HG02678 (cell line): Measurements from ENCODE around the gene MAN2B2.
A peak's percentile ranks its signal among the peaks of the same experiment; 100 is the strongest.
"Not testable (repeated sequence)": the region's sequence is repeated elsewhere in the genome, so short reads cannot be mapped to it uniquely, and the experiment has no call there.

ENCODE experiments used
- ATAC-seq: cut with Tn5 transposase; IDR thresholded peaks from one replicate; pipeline ENCODE4 v1.9.1; 2021; ENCODE audit warnings: mild to moderate bottlenecking, moderate library complexity; ENCODE audit not compliant: unreplicated experiment

Gene MAN2B2

GRCh38 chr4:6639137-6639680 is 64.2 kb downstream of the MAN2B2 start:
- ATAC-seq, result no peak

- ATAC-seq, result peak; percentile 79
Observed at GRCh38 chr4:6640292-6641163, 65.5 kb downstream of the MAN2B2 start, which contains the start of gene MRFAP1. TSS of gene MRFAP1 (plus strand) at chr4:6640685. CDS start at chr4:6640863, 178 bp downstream.

- peak; percentile 22 for ATAC-seq
Observed at GRCh38 chr4:6641164-6641970, 66.4 kb downstream of the MAN2B2 start.

- ATAC-seq, result no peak
Observed at GRCh38 chr4:6641971-6642320, 67.0 kb downstream of the MAN2B2 start.

- no peak for ATAC-seq
Observed at GRCh38 chr4:6643141-6643847, 68.3 kb downstream of the MAN2B2 start.

- ATAC-seq, result no peak
Observed at GRCh38 chr4:6644792-6645530, 70.0 kb downstream of the MAN2B2 start.

GRCh38 chr4:6647169-6647568 is 72.2 kb downstream of the MAN2B2 start:
- ATAC-seq, result no peak

- no peak for ATAC-seq
Observed at GRCh38 chr4:6647582-6648230, 72.7 kb downstream of the MAN2B2 start.

- ATAC-seq, result no peak
Observed at GRCh38 chr4:6649216-6649615, 74.2 kb downstream of the MAN2B2 start.

GRCh38 chr4:6654211-6654610 is 79.2 kb downstream of the MAN2B2 start:
- ATAC-seq, result not testable (repeated sequence)

GRCh38 chr4:6655291-6655690 is 80.3 kb downstream of the MAN2B2 start:
- not testable (repeated sequence) for ATAC-seq

- ATAC-seq, result no peak
Observed at GRCh38 chr4:6655924-6656323, 80.9 kb downstream of the MAN2B2 start.

GRCh38 chr4:6657242-6658208 is 82.5 kb downstream of the MAN2B2 start:
- ATAC-seq, result no peak

- no peak for ATAC-seq
Observed at GRCh38 chr4:6658209-6658595, 83.2 kb downstream of the MAN2B2 start.

- ATAC-seq, result no peak
Observed at GRCh38 chr4:6658597-6659075, 83.6 kb downstream of the MAN2B2 start.

- no peak for ATAC-seq
Observed at GRCh38 chr4:6659897-6660296, 84.9 kb downstream of the MAN2B2 start.

GRCh38 chr4:6660430-6660829 is 85.4 kb downstream of the MAN2B2 start:
- ATAC-seq, result no peak

GRCh38 chr4:6662591-6662990 is 87.6 kb downstream of the MAN2B2 start:
- ATAC-seq, result no peak
